ENCODE measurements around the gene ATP2A3.

The ATP2A3 gene

GRCh38 chr17:3888343-3889171 lies 75.7 kb downstream of the ATP2A3 start:
- peak; percentile 70 to 84 (median 74) for DNase-seq

DNA sequence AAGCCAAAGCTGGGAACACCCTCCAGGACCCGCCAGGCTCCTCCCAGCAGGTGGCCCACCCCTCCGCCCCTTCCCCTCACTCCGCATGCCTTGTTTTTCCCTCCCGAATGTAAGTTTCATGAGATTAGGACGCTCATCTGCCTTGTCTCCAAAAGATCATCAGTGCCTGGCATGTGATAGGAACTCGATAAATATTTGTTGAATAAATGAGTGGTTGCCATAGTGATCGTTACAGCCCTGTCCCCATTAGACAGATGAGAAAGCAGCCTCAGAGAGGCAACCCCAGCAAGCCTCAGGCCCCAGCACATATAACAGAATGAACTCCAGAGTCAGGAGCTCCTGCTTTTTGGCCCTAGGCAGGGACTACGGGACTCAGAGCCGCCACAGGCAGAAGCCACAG lies 76.4 kb downstream of the ATP2A3 start:
- peak in 1 of 3 experiments; percentile 56 for DNase-seq

DNA sequence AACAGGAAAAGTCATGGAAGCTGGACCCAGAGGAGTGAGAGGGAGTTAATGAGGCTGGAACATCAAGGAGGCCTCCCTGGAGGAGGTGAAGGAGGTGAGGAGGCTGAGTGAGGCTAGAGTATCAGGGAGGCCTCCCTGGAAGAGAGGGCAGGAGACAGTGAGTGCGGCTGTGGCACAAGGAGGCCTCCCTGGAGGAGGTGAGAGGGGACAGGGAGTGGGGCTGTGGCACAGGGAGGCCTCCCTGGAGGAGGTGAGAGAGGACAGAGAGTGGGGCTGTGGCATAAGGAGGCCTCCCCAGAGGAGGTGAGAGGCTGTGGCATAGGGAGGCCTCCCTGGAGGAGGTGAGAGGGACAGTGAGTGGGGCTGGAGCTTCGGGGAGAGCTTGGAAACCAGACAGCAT lies 76.8 kb downstream of the ATP2A3 start:
- no peak for DNase-seq

DNA sequence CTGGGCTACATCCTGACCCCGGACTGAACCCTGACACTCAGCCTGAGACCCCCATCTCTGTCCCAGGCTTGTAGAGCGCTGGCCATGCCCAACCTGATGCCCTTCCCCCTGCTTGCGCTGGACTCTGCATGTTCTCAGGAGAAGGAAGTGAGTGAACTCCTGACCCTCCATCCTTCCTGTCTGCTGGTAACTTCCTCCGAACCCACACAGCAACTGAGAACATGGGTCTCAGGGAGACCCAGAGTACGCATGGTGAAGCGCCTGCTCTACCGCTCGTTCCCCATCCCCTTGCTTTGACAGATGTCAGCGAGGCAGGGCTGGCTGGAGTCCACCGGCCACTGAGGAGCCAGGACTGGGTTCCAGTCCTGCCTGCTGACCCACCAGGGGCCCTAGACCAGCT lies 77.5 kb downstream of the ATP2A3 start:
- no peak for DNase-seq

DNA sequence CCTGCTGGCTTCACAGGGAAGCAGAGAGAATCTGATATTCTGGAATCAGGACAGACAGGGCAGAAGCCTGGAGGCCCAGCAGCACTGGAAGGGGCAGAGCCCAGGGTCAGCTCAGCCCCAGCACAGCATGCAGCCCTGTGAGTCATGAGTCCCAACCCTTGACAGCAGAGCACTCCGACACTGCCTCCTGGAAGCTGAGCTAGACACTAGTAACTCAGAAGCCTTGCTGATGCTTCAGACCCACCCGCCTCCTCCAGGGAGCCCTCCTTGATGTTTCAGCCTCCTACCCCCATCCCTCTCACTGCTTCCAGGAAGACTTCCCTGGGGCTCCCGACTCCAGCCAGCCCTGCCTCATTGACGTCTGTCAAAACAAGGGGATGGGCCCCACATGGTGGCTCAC lies 78.3 kb downstream of the ATP2A3 start:
- DNase-seq: no peak

- no peak for DNase-seq
Observed at GRCh38 chr17:3885271-3885670, 79.0 kb downstream of the ATP2A3 start.

- no peak for DNase-seq
Observed at GRCh38 chr17:3884188-3884587, 80.0 kb downstream of the ATP2A3 start.

- DNase-seq: no peak
Observed at GRCh38 chr17:3882276-3882675, 82.0 kb downstream of the ATP2A3 start.

DNA sequence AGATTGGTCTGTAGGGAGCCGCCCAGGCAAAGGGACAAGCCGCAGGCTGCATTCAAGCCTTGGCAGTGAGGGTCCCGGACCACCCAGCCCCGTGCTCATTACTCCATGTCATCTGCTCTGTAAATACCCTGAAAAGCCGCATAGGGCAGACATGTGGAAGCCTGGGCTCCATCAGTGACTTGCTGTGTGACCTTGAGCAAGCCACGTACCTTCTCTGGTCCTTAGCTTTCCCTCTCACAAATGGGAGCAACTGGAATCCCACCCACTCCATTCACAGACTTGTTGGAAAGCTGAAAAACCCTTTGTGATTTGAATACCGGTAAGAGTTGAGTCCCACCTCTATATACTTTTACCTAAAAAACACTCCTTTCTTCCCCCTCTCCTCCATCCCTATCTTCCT lies 83.3 kb downstream of the ATP2A3 start:
- no peak for DNase-seq

DNA sequence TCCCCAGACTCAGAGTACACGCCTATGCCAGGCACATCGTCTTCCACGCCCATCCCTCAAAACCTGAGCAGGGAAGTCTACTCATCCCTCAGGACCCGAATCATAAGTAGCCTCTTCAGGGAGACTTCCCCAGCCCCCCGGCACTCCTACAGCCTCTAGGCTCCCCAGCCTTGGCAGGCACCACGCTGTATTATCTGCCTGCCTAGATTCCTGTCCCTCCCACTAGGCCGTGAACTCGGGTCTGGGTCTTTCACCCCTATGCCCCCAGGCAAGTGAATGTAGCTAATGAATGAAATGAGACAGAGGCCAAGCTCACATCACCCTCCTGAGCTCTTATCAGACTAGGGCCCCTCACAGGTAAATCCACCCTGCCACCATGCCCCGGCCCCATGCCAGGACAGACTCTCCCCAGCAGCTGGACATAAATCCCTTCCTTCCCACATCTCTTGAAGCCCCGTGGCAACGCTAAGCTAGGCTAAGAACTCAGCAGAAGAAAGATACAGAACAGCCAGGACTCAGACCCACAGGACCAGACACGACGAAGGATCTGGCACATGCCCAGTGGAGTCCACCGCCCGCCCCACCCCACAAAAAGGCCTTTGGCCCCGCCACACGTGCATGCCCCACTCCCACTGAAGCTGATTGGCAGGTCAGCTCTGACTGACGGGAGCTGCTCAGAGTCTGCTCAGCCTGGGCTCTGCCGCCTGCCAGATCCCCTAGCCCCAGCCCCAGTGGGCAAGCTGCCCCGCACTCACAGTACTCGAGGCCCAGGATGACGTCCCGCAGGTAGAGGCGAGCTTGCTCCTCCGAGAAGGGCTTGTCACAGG lies 84.4 kb downstream of the ATP2A3 start:
- DNase-seq: no peak

- peak in 2 of 3 experiments; percentile 47 to 59 for DNase-seq
Observed at GRCh38 chr17:3879186-3879585, 85.1 kb downstream of the ATP2A3 start.

- DNase-seq: no peak
Observed at GRCh38 chr17:3877220-3877619, 87.0 kb downstream of the ATP2A3 start.

- no peak for DNase-seq
Observed at GRCh38 chr17:3875317-3875716, 88.9 kb downstream of the ATP2A3 start.
